Stimulated activated CD4-positive, alpha-beta T cell treated with anti-CD3 and anti-CD28 coated beads, Interleukin-2, amount 100 ng/mL, for 4 hours (primary cell): ENCODE results near the gene PSMB1.

Experiments used
- DNase-seq: peaks from one replicate; pipeline ENCODE4 v3.0.0-alpha.2; 2020; ENCODE audit warnings: low read depth

The PSMB1 gene

DNA sequence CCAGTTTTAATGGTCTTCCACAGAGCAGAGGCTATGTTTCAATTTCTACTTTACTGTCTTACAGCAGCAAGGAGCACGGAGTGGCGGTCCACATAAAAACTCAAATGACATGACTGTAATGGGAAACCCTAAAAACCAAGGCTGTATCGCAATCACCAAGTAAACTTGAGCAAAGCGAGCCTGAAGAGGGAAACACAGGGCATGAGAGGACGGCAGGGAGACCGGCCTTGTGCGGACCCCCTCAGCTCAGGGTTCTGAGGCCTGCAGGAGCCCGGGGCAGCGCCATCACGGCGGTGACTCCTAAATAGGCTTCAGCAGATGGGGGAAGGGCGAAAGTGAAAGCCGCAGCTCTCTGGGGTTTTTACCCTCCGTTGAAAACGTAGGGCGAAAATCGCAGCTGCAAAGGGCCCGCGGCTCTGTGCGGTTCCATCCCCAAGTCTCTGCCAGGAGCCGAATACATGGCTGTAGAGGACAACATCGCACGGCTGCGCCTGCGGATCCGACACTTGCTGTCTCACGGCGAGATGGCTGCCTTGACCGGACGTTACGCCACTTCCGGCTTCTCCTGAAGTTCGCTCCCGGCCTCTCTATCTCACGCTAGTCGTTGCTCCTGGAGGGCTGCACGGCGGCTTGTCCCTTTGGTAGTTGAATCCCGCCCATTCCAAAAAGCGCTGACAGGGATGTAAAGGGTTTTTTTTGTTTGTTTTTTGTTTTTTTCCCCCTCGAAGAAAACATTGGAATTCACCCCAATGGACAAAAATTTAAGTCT lies at the start of gene PSMB1:
Gene PSMB1, minus strand, starts transcription at position 543 of the 769 bp plus-strand sequence. Its CDS starts 65 bp downstream, at position 478.
- peak; percentile 75 for DNase-seq

DNA sequence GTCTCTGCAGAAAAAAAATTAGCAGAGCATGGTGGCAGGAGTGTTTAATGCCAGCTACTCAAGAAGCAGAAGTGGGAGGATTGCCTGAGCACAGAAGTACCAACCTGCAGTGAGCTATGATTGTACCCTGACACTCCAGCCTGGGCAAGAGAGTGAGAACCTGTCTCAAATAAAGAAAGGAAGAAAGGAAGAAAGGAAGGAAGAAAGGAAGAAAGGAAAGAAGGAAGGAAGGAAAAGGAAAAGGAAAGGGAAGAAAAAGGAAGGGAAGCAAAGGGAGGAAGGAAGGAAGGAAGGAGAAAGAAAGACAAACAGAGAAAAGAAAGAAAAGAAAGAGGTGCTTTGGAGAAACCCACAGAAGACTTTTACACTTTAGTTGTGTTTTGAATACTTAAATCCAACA lies 44.2 kb upstream of the PSMB1 start:
- DNase-seq = no peak

DNA sequence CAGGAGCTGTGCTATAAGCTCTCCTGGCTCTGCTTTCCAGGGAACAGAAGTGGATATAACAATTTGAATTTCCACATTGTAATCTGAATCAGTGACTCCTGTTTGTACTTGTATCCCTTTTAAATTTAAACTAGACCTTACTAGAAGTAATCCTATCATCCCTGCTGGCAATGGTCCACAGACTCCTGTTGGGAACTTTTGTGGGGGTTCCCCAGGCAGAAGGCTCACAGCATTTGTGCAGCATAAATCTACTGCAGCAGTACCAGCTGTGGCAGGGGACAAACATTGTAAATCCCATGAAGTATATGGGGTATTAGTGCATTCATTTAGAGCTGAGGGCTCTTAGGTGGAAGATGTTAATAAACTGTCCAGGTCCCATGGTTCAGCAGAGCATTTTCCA lies 43.3 kb upstream of the PSMB1 start:
- DNase-seq = no peak

DNA sequence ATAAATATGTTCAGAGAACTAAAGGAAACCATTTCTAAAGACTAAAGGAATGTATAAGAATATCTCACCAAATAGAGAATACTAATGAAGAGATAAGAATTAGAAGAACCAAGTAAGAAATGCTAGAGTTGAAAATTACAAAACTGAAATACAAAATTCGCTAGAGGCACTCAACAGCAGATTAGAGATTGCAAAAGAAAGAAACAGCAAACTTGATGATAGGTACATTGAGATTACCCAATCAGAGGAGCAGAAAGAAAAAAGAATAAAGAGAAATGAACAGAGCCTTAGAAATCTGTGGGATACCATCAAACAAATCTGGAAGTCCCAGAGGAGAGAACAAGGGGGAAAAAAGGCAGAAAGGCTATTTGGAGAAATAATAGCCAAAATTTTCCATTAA lies 37.6 kb upstream of the PSMB1 start:
- DNase-seq = no peak

DNA sequence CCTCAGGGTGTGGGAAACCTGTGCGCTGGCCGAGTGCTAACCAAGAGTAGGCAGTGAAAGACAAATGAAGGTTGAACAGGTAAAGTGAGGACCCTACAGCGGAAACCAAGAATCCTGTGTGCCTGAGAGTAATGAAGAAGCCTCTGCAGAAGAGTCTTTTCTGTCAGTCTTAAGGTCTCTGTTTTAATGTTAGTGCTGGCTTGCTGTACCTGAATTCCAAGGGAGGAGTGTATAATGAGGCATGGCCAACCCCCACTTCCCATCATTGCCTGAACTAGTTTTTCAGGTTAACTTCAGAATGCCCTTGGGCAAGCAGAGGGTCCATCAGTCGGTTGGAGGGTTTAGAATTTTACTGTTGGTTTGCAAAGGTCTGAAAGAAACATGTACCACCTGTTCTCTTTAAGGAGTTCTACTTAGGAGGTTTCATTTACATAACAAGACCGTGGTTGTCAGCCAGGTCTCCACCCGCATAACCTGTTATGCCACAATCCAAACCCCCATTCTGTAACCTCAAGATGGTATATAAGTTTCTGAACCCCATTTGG lies 31.9 kb upstream of the PSMB1 start:
- no peak for DNase-seq

DNA sequence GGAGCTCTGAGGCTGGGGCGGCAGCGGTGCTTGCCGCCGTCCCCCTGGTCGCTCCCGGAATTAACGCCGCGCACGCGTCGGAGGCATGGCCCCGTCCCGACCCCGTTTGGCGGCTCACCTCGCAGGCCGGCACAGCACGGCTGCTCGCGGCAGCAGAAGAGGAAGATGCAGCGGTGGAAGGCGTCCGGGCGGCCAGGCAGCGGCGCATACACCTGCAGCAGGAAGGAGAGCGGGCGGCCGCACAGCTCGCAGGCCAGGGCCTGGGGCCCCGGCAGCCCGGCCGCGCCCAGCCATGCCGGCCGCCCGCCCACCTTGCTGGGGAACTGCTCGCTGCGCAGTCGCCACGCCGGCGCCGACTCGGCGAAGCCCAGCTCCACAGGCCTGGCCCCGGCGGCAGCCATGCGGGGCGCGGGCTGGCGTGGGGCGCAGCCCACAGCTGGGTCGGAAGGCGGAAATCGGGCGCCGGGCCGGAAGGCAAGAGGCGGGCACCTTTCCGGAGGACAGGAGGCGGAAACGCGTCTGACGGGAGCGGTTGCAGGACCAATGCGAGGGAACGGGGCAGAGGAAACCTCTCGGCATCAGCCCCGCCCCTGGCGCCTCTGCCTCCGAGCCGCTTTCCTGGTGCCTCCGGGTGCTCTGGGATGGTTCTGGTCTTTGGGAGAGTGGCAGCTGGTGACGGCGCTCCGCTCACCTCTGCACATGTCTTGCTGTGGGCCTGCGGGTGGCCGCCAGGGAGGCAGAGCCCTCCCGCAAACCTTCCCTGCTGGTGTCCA lies 31.3 kb upstream of the PSMB1 start, which contains the start of gene PDCD2:
Gene PDCD2, minus strand, starts transcription at position 457 of the 773 bp plus-strand sequence. Its CDS starts 56 bp downstream, at position 401.
- peak; percentile 90 for DNase-seq

DNA sequence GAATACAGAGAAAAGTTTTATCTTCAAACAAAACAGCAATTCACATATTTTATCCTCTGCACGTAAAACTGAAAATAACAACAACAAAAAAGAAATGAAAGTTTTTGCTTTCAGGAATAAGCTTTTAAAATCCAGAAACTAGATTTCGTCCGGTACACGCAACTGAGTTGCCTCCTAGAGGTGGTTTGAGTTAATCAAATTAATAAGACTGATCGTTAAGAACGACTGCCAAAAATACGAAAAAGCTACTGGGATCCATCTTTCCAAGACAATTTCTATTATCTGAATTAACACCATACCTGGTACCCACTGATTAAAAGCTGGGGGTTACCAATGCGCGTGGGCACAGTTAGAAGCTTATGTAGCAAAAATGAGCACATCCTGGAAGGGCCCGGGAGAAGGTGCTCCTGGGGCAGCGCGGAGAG lies 30.7 kb upstream of the PSMB1 start:
- no peak for DNase-seq

DNA sequence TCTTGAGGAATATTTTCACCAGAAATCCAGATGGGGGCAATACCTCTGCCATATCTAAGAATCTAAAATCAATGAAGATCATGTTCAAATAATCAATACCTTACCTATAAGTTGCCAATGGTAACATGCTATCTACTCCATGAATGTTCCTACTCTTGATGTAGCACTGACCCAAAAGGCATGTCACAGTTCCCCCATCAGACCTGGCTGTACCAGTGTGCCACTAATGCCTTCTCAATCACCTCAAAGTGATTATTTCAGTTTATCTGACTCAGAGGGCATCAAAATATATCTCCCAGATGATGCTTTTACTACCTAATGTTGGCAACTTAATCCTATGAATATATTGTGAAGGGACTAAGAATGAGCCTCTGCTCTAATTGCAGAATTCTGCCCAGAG lies 25.8 kb upstream of the PSMB1 start:
- no peak for DNase-seq

DNA sequence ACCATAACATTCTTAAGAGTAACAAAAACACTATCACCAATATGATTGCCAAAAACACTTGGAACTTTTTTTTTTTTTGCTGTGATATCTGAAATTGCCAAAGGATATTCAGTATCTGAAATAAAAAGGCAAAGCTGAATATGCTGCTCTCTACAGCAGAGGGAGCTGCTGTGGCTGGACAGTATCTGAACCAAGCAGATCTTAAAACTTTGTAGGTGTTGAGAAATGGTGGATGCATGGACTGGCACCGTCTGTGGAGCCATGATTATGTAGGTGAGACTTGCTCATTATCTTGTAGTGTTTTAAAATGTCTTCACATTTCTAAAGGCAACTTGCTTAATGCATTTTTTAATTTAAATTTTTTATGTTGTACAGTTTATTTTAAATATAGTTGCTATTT lies 22.1 kb upstream of the PSMB1 start:
- DNase-seq = no peak

DNA sequence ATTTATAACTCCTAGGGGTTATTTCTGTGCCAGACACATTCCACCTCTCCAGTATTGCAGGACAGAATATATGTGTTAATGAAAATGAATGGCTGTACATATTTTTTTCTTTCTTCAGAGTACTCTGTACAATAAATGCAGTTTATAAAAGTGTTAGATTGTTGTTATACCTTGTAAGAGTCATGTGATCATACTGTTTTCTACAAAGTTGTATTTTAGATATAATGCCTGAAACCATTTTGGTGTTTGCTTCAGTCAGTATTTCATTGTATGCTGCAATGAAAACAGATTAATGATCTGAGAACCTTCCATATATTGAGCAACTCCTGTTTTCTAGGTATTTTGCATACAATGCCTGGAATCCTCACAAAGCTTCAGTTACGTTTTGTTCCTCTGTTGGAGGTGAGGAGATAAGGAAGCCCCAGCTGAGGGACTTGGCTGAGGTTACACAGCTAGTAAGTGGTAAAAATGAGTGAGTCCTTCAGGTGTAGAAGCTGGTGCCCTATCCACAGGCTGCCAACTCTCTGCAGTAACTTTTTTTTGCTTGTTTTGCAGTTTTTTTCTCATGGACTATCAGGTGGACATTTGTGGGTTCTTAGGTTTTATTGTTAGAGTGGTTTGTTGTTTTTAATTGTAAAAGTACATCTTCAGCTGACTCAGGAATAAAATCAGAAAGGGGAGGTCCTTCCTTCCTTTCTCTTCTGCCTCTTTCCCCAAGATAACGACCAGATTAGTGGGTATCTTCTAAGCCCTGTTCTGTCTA lies 19.8 kb upstream of the PSMB1 start:
- no peak for DNase-seq

DNA sequence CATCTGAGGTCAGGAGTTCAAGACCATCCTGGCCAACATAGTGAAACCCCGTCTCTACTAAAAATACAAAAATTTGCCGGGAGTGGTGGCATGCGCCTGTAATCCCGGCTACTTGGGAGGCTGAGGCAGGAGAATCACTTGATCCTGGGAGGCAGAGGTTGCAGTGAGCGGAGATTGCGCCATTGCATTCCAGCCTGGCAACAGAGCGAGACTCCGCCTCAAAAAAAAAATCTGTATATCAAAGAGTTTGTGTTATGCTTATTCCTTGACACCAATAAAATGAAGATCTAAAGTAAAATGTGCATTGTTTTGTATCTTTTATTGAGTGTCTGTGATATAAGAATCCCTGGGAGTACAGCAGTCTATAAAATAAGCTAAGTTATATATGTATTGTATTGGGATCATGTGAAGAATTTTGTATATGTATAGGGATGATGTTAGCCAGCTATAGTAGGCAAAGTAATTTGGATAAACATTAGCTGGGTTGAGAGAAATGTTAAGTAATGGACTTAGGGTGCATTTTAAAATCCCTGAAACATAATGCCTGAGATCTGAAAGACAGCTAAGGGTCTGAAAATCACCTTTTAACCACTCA lies 11.9 kb upstream of the PSMB1 start:
- no peak for DNase-seq

DNA sequence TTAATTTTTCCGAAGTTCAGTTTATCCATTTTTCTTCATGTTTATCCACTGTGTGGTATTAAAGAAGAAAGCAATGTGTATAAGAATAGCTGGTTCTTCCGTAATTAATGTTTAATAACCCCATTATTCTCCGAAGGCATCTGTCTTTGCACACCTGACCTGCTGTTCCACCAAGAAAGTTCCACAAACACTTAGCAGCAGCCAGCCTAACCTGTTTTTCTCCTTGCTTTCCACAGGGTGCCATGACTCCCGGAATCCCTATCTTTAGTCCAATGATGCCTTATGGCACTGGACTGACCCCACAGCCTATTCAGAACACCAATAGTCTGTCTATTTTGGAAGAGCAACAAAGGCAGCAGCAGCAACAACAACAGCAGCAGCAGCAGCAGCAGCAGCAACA lies 8.4 kb upstream of the PSMB1 start:
- DNase-seq = no peak

DNA sequence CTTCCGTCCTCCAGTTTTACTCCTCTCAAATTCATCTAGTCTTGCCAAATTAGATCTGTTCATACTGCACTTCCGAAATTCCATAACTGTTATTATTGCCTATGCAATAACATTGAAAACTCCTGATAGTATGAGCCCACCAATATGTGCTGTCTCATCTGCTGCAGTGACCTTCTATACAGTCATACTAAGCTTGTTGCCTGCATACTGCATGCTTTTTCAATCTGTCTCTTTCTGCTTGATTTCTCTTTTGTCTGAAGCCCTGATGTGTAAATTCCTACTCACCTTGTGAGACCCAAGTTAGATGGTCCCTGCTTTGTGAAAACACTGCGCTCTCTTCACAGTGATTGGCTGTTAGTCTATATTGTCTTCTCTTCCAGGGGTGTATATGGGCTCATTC lies 2.2 kb upstream of the PSMB1 start:
- no peak for DNase-seq

DNA sequence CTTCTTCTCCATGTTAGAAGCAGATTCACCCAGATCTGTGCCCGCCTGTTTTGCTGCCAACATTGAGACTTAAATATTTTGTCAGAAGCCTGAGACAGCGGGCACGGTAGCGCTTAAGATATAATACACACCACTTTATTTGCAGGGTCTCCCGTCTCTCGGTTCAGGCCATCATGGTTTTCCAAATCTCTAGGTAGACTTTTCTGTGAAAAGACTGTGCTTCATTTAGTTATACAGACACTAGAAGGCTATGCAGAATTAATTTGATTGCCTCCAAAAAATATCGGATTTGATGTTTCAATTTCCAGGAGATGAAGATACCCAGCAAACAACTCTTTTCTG lies 1.7 kb upstream of the PSMB1 start:
- no peak for DNase-seq

DNA sequence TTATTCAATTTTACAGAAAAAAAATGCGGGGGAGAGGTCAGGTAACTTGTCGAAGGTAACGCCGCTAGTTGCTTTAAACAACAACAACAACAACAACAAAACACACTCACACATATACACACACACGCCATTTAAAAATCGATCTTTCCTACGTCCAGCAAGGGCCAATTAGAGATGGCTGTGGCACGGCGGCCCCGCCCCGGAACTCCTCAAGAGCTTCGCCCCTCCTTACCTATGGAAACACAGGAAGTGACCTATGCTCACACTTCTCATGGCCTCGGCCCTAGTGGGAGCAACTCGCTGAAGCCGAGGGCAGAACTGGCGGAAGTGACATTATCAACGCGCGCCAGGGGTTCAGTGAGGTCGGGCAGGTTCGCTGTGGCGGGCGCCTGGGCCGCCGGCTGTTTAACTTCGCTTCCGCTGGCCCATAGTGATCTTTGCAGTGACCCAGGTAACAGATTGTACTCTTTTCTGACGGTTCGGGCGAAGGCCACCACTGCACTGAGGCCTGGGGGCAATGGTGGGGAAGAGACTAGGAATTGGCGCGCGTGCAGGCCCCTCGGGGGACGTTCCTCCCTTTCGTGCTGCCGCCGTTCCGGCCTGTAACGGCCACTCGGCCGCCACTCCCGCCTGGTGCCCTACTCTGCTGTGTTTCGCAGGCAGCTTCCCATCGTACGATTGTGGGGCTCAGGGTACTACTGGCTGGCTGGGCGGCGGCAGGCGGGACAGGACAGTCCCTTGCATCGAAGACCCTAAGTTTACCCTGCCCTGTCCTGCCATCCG lies 1.1 kb upstream of the PSMB1 start, which contains the start of gene TBP:
Gene TBP, plus strand, starts transcription at position 357 of the 783 bp plus-strand sequence. CDS start 2,661 bp downstream, outside the sequence.
- peak; percentile 94 for DNase-seq

DNA sequence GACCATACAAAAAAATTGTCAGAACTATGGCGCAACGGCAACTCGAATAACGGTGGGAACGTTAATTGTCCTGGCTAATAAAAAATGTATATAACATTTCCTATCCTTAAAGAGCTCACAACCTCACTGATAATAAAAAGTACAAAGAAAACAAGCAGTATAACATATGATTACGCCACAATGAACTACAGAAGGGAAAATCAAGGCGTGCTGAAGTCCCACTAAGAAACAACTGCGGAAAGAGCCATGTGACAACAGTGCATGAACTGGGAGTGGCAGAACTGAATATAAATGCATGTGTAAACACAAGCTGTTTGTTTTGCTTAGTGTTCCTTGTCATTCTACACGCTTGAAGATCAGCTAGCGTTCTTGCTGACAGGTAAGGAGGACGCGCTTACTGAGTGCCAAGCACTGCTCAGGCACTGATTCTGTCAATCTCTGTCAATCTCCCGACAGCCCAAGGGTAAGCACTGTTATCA lies 466 bp upstream of the PSMB1 start:
- DNase-seq = no peak

DNA sequence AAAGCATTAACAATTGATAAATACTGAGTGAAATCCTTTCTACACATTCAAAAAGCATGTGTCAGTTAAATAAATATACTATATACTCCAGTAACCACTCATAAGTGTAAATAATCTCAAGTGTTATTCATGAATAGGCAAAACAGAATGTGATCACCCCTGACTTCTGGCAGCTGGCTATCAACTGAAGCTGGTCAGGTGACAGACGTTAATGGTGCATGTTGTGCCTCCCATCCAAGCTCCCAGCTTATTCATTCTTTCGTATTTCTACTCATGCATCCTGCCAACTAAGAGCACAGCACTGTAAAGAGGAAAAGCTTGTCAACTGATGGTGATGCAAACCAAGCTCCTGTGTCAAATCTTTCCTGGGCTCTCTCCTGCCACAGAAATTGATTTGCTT lies 7.7 kb downstream of the PSMB1 start:
- no peak for DNase-seq

DNA sequence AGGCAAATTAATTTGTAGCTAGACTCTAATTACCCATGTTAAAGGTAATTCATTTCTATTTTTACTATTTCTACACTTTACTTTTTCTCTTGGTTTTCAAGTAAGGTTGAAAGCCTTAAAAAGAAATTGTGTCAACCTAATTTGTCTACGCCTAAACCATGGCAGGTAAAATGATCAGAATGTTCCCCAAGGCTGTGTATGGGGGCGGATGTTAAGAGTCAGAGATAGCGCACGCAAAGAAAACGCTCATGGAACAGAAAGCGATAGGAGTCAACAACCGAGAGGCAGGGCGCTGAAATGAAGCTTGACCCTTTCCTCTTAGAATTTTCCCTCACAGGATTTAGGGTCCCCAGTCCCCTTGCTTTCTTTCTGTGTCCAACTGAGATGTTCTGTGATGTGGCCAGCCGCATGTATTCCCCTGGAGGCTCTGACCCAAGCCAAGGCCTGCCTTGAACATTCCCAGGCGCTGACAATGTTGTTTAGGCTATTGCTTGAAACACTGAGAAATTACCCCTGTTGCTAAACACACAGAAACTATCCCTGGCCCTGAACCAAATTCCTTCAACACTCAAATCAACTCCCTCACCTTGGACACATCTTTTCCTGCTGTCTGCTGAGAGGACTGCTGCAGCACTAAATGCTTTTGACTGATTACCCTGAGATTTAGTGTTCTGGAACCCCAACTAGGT lies 10.9 kb downstream of the PSMB1 start:
- DNase-seq = no peak

DNA sequence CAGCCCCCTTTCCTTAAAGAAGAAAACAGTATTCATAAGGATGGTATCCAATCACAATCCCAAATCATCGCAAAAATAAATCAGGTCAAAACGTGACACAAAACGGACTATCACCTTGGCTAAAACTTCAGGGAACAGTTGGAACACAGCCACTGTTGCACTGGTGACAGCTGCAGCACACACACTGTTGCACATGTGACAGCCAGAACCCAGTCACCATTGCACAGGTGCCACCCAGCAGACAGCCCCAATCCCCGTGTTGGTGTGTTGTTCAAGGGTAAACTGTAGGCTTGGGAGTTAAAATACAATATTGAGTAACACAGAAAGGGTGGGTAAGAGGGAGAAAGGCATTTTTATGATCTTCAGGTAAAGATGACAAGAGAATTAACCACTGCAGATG lies 15.8 kb downstream of the PSMB1 start:
- no peak for DNase-seq

DNA sequence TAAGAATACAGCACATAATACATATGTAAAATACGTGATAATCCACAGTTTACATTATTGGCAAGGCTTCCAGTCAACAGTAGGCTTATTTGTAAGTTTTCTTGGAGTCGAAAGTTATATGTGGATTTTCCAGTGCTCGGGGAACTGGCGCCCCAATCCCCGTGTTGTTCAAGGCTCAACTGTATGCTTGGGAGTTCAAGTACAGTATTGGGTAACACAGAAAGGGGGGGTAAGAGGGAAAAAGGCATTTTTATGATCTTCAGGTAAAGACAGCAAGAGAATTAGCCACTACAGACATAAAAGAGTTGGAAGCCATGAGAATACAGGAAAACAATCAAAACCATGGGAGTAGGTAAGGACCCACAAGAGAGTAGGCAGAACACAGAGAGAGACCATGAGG lies 16.4 kb downstream of the PSMB1 start:
- DNase-seq = no peak
